ENCODE results near the gene LHPP.

Gene LHPP

GRCh38 chr10:124575107-124576035 is 113.7 kb downstream of the LHPP start:
- no peak for DNase-seq (ENCODE audit: extremely low read depth, insufficient read length)
- no peak for TF ChIP-seq CTCF (IDR thresholded peaks at IDR 0.05; ENCODE audit: insufficient read depth, low read length, poor library complexity, severe bottlenecking)
- Histone ChIP-seq H3K4me3 (replicated peaks; ENCODE audit: low read depth, low read length) (no peak overlapping the region), H3K36me3 (ENCODE audit: control insufficient read depth, insufficient read depth, low read length) (no peaks in the 10 kb centered on the region), H3K27me3 (replicated peaks; ENCODE audit: control insufficient read depth, insufficient read depth, low read length) (no peaks in the 10 kb centered on the region; the same call in 1 of the 2 replicates)

GRCh38 chr10:124576526-124577420 is 115.2 kb downstream of the LHPP start:
- DNase-seq (ENCODE audit: extremely low read depth, insufficient read length) = no peak
- H3K27me3 ChIP-seq (replicated peaks; ENCODE audit: control insufficient read depth, insufficient read depth, low read length) = no peaks in the 10 kb centered on the region; the same call in 1 of the 2 replicates

GRCh38 chr10:124577651-124578050 is 116.0 kb downstream of the LHPP start:
- no peaks in the 10 kb centered on the region; the same call in 1 of the 2 replicates for H3K27me3 ChIP-seq (replicated peaks; ENCODE audit: control insufficient read depth, insufficient read depth, low read length)
- H3K36me3 ChIP-seq (ENCODE audit: control insufficient read depth, insufficient read depth, low read length) = no peaks in the 10 kb centered on the region
- no peak for DNase-seq (ENCODE audit: extremely low read depth, insufficient read length)
- TF ChIP-seq CTCF (IDR thresholded peaks at IDR 0.05; ENCODE audit: insufficient read depth, low read length, poor library complexity, severe bottlenecking) = no peak
- no peak overlapping the region for H3K4me3 ChIP-seq (replicated peaks; ENCODE audit: low read depth, low read length)

More at GRCh38 chr10:124576526-124577420, 115.2 kb downstream of the LHPP start:
- no peak overlapping the region for H3K4me3 ChIP-seq (replicated peaks; ENCODE audit: low read depth, low read length)
- H3K36me3 ChIP-seq (ENCODE audit: control insufficient read depth, insufficient read depth, low read length) = no peaks in the 10 kb centered on the region
- no peak for TF ChIP-seq CTCF (IDR thresholded peaks at IDR 0.05; ENCODE audit: insufficient read depth, low read length, poor library complexity, severe bottlenecking)

- H3K36me3 ChIP-seq (ENCODE audit: control insufficient read depth, insufficient read depth, low read length) = no peaks in the 10 kb centered on the region
- no peak overlapping the region for H3K4me3 ChIP-seq (replicated peaks; ENCODE audit: low read depth, low read length)
- no peaks in the 10 kb centered on the region; the same call in 1 of the 2 replicates for H3K27me3 ChIP-seq (replicated peaks; ENCODE audit: control insufficient read depth, insufficient read depth, low read length)
- DNase-seq (ENCODE audit: extremely low read depth, insufficient read length) = no peak
- no peak for TF ChIP-seq CTCF (IDR thresholded peaks at IDR 0.05; ENCODE audit: insufficient read depth, low read length, poor library complexity, severe bottlenecking)
These were observed 116.8 kb downstream of the LHPP start for GRCh38 chr10:124578231-124579010.

- no peaks in the 10 kb centered on the region; the same call in 1 of the 2 replicates for H3K27me3 ChIP-seq (replicated peaks; ENCODE audit: control insufficient read depth, insufficient read depth, low read length)
- no peak overlapping the region for H3K4me3 ChIP-seq (replicated peaks; ENCODE audit: low read depth, low read length)
- no peak for TF ChIP-seq CTCF (IDR thresholded peaks at IDR 0.05; ENCODE audit: insufficient read depth, low read length, poor library complexity, severe bottlenecking)
- DNase-seq (ENCODE audit: extremely low read depth, insufficient read length) = no peak
- no peaks in the 10 kb centered on the region for H3K36me3 ChIP-seq (ENCODE audit: control insufficient read depth, insufficient read depth, low read length)
These were observed 117.4 kb downstream of the LHPP start for GRCh38 chr10:124579011-124579399.
